HEK293 (cell line): ENCODE data around the gene UBE2G1.

Experiments
- MYNN ChIP-seq: fragments of 450-650 bp; formaldehyde crosslinking; IDR thresholded peaks from 2 replicates; pipeline ENCODE4 v1.5.1; 2016; ENCODE audit warnings: missing biosample characterization, missing genetic modification characterization, borderline replicate concordance
- TRIM28 ChIP-seq: IDR thresholded peaks from 2 replicates; pipeline ENCODE4 v1.6.1; 2011; ENCODE audit warnings: low read length, control low read depth, borderline replicate concordance
- ZNF155 ChIP-seq: fragments of 450-650 bp; formaldehyde crosslinking; IDR thresholded peaks from 2 replicates; pipeline ENCODE4 v1.5.1; 2016; ENCODE audit warnings: missing biosample characterization, missing genetic modification characterization
- ZNF175 ChIP-seq: fragments of 450-650 bp; formaldehyde crosslinking; IDR thresholded peaks from 2 replicates; pipeline ENCODE4 v1.5.1; 2016; ENCODE audit warnings: missing biosample characterization, missing genetic modification characterization
- ZNF239 ChIP-seq: fragments of 450-650 bp; formaldehyde crosslinking; IDR thresholded peaks from 2 replicates; pipeline ENCODE4 v1.5.1; 2016; ENCODE audit warnings: missing biosample characterization, missing genetic modification characterization
- ZNF394 ChIP-seq: fragments of 450-650 bp; formaldehyde crosslinking; IDR thresholded peaks from 2 replicates; pipeline ENCODE4 v1.5.1; 2016; ENCODE audit warnings: missing biosample characterization, missing genetic modification characterization, mild to moderate bottlenecking, moderate library complexity, borderline replicate concordance
- ZNF416 ChIP-seq: fragments of 450-650 bp; formaldehyde crosslinking; IDR thresholded peaks from 2 replicates; pipeline ENCODE4 v1.5.1; 2016; ENCODE audit warnings: missing biosample characterization, missing genetic modification characterization
- TF ChIP-seq, protein P1 (sequence below): sonication (generic); formaldehyde crosslinking; IDR thresholded peaks from 2 replicates; pipeline ENCODE4 v1.8.1; 2022; ENCODE audit warnings: mild to moderate bottlenecking, moderate library complexity, missing genetic modification reagents
- TF ChIP-seq, protein P2 (sequence below): fragments of 450-650 bp; formaldehyde crosslinking; IDR thresholded peaks from 2 replicates; pipeline ENCODE4 v1.5.1; 2016; ENCODE audit warnings: missing biosample characterization, missing genetic modification characterization
- TF ChIP-seq, protein P3 (sequence below): fragments of 450-650 bp; formaldehyde crosslinking; IDR thresholded peaks from 2 replicates; pipeline ENCODE4 v1.5.1; 2016; ENCODE audit warnings: missing biosample characterization, missing genetic modification characterization
- TF ChIP-seq, protein P4 (sequence below): fragments of 450-650 bp; formaldehyde crosslinking; IDR thresholded peaks from 2 replicates; pipeline ENCODE4 v1.5.1; 2016; ENCODE audit warnings: missing biosample characterization, missing genetic modification characterization

DNA sequence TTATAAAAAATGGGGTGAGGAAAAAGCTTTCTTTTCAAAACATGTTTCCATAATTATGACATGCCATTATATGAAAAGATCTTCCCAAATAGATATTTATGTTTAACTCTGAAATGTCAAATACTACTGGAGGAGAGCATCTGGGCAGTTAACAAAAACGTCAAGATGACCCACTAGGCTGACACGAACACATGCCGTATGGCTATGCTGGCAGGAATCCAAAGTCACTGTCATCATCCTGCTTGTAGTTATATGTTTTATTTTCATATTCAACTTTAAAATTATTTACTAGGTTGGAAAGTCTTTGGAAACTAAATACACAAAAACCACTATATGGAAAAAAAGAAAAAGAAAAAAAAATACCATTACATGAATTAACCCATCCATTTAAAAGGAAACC, 130.0 kb downstream of the UBE2G1 start:
- TF ChIP-seq TRIM28 (no peak), ZNF175 (tag by site-specific recombination) (no peak), ZNF394 (no peak), ZNF155 (no peak), ZNF239 (tag by site-specific recombination) (no peak), MYNN (no peak), ZNF416 (tag by site-specific recombination) (no peak)
- TF ChIP-seq, protein P1, sequence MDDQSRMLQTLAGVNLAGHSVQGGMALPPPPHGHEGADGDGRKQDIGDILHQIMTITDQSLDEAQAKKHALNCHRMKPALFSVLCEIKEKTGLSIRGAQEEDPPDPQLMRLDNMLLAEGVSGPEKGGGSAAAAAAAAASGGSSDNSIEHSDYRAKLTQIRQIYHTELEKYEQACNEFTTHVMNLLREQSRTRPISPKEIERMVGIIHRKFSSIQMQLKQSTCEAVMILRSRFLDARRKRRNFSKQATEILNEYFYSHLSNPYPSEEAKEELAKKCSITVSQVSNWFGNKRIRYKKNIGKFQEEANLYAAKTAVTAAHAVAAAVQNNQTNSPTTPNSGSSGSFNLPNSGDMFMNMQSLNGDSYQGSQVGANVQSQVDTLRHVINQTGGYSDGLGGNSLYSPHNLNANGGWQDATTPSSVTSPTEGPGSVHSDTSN: no peak
- TF ChIP-seq, protein P2, sequence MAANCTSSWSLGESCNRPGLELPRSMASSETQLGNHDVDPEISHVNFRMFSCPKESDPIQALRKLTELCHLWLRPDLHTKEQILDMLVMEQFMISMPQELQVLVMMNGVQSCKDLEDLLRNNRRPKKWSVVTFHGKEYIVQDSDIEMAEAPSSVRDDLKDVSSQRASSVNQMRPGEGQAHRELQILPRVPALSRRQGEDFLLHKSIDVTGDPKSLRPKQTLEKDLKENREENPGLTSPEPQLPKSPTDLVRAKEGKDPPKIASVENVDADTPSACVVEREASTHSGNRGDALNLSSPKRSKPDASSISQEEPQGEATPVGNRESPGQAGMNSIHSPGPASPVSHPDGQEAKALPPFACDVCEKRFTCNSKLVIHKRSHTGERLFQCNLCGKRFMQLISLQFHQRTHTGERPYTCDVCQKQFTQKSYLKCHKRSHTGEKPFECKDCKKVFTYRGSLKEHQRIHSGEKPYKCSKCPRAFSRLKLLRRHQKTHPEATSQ (tag by site-specific recombination): no peak
- TF ChIP-seq, protein P3, sequence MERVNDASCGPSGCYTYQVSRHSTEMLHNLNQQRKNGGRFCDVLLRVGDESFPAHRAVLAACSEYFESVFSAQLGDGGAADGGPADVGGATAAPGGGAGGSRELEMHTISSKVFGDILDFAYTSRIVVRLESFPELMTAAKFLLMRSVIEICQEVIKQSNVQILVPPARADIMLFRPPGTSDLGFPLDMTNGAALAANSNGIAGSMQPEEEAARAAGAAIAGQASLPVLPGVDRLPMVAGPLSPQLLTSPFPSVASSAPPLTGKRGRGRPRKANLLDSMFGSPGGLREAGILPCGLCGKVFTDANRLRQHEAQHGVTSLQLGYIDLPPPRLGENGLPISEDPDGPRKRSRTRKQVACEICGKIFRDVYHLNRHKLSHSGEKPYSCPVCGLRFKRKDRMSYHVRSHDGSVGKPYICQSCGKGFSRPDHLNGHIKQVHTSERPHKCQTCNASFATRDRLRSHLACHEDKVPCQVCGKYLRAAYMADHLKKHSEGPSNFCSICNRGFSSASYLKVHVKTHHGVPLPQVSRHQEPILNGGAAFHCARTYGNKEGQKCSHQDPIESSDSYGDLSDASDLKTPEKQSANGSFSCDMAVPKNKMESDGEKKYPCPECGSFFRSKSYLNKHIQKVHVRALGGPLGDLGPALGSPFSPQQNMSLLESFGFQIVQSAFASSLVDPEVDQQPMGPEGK (tag by site-specific recombination): no peak
- TF ChIP-seq, protein P4, sequence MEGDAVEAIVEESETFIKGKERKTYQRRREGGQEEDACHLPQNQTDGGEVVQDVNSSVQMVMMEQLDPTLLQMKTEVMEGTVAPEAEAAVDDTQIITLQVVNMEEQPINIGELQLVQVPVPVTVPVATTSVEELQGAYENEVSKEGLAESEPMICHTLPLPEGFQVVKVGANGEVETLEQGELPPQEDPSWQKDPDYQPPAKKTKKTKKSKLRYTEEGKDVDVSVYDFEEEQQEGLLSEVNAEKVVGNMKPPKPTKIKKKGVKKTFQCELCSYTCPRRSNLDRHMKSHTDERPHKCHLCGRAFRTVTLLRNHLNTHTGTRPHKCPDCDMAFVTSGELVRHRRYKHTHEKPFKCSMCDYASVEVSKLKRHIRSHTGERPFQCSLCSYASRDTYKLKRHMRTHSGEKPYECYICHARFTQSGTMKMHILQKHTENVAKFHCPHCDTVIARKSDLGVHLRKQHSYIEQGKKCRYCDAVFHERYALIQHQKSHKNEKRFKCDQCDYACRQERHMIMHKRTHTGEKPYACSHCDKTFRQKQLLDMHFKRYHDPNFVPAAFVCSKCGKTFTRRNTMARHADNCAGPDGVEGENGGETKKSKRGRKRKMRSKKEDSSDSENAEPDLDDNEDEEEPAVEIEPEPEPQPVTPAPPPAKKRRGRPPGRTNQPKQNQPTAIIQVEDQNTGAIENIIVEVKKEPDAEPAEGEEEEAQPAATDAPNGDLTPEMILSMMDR: no peak
